ENCODE results near the gene NPBWR2. TPM values are rescaled to one million over a fixed set of nuclear protein-coding genes. Genes with fewer than 3 reads are reported as not detected.
A peak's percentile ranks its signal among the peaks of the same experiment; 100 is the strongest.

NPBWR2 gene
- total RNA-seq, 1 donor from 2014 or later: not detected

DNA sequence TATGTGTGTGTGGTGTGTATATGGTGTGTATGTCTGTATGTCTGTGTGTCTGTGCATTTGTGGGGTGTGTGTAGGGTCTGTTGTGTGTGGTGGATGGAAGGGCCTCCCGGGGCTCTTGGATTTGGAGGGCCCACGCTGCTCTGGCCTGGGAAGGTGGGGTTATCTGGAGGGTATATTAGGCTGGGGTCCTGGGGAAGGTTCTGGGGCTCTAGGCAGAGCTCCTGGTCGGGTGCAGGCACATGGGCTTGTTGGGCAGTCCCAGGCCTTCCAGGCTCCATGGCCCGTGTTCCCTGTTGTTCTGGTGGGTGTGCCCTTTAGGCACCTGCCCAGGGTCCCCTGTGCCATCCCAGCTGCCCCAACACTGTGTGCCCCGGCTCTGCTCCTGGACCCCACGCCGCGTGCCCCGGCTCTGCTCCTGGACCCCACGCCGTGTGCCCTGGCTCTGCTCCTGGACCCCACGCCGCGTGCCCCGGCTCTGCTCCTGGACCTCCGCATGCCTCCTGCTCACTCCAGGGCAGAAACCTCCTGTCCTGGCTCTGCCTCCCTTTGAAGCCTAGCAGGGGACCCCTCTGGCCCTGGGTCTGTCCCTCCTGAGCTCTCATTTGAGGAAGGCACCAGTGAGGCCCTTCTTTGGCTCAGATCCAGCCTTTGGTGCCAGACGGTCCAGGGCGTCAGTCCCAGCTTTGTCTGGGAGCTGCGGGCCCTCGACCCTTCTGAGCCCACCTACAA is 46.7 kb upstream of the NPBWR2 start:
- Histone ChIP-seq H3K27ac (no peak overlapping the region), H3K36me3 (no peaks in the 10 kb centered on the region), H3K4me1 (no peaks in the 10 kb centered on the region), H3K4me3 (no peak overlapping the region), H3K9me3 (no peaks in the 10 kb centered on the region), H3K27me3 (no peaks in the 10 kb centered on the region)
- TF ChIP-seq, protein P1, sequence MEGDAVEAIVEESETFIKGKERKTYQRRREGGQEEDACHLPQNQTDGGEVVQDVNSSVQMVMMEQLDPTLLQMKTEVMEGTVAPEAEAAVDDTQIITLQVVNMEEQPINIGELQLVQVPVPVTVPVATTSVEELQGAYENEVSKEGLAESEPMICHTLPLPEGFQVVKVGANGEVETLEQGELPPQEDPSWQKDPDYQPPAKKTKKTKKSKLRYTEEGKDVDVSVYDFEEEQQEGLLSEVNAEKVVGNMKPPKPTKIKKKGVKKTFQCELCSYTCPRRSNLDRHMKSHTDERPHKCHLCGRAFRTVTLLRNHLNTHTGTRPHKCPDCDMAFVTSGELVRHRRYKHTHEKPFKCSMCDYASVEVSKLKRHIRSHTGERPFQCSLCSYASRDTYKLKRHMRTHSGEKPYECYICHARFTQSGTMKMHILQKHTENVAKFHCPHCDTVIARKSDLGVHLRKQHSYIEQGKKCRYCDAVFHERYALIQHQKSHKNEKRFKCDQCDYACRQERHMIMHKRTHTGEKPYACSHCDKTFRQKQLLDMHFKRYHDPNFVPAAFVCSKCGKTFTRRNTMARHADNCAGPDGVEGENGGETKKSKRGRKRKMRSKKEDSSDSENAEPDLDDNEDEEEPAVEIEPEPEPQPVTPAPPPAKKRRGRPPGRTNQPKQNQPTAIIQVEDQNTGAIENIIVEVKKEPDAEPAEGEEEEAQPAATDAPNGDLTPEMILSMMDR (IDR thresholded peaks at IDR 0.05): no peak
- intact Hi-C loops (cut with DNase I): no loop called here
- DNase-seq (ENCODE audit: low spot score in 2 of 2): no peak

DNA sequence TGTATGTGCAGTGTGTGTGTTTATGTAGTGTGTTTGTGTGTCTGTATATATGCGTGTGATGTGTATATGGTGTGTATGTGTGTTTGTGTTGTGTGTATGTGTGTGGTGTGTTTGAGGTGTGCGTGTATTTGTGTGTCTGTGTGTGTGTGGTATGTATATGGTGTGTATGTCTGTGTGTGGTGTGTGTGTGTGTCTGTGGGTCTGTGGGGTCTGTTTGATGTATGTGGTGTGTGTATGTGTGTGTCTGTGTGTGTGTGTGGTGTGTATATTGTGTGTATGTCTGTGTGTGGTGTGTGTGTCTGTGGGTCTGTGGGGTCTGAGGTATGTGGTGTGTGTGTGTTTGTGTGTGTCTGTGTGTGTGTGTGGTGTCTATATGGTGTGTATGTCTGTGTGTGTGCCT is 46.0 kb upstream of the NPBWR2 start:
- TF ChIP-seq, protein P1 (IDR thresholded peaks at IDR 0.05): no peak
- Histone ChIP-seq H3K27ac (no peak overlapping the region), H3K9me3 (no peaks in the 10 kb centered on the region), H3K27me3 (no peaks in the 10 kb centered on the region), H3K4me3 (no peak overlapping the region), H3K4me1 (no peaks in the 10 kb centered on the region), H3K36me3 (no peaks in the 10 kb centered on the region)
- DNase-seq (ENCODE audit: low spot score in 2 of 2): no peak
- intact Hi-C loops (cut with DNase I): no loop called here

DNA sequence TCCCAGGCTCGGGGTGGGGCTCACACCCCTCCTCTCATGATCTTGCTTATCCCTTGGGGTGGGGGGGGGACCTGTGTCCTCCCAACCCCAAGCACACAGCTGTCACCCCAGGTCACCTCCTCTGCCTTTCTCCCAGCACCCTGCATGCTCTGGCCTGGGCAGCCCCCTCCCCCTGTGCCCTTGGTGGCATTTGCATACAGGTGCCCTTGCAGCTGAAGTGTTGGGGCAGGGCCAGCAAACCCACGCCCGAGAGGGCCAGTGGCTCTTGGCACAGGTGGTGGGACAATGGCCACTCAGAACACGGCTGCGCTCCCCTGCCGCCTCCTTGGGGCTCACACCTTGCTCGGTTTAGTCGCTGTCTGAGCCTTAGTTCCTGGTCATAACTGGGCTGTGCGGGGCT is 45.5 kb upstream of the NPBWR2 start:
- no peaks in the 10 kb centered on the region for H3K27me3 ChIP-seq

DNA sequence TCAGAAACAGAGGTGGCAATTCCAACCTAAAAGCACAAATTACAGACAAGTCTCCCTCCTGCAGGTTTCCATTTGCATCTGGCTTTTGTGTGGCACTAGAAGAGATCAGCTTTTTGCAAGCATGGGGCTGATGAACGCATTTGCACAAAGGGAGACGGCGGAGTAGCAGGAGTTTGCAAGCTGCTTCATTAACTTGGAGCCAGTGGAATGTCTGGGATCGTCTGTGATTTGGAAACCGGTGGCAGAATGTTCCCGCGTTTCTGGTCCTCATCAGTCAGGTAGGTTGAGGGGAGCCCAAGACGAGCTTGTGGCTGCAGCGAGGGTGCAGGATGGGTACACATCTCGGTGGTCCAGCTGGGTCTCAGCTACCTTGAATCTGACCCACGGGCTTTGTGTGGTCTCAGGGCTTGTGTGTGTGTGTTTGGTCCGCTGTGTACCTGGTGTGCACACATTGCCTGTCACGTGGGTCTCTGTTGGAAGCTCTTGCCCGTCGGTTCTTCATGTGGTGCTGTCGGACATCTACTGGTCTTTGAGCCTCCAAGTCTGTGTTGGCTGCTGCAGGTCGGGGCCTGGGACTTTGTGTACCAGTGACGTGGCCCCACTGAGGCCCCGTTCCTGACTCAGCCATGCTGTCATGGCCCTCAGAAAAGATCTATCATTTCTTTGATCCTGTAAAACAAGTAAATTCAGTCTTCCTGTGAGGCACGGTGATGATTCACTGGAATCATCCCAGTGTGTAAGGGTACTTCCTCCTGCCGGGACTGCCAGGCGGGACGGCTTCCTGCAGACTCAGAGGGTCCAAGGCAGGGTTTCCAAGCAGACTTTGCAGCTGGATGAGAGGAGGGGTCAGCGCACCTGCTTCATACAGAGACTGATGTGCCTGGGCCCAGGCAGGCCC is 44.5 kb upstream of the NPBWR2 start:
- H3K27ac ChIP-seq: no peak overlapping the region
- TF ChIP-seq, protein P1 (IDR thresholded peaks at IDR 0.05): no peak
- H3K4me1 ChIP-seq: no peaks in the 10 kb centered on the region
- no peaks in the 10 kb centered on the region for H3K27me3 ChIP-seq
- no peak overlapping the region for H3K4me3 ChIP-seq
- no peaks in the 10 kb centered on the region for H3K36me3 ChIP-seq
- no peak for DNase-seq (ENCODE audit: low spot score in 2 of 2)
- H3K9me3 ChIP-seq: no peaks in the 10 kb centered on the region
- intact Hi-C loops (cut with DNase I): no loop called here

More for the DNA sequence above, 45.5 kb upstream of the NPBWR2 start:
- H3K4me1 ChIP-seq: no peaks in the 10 kb centered on the region
- no peaks in the 10 kb centered on the region for H3K9me3 ChIP-seq
- no peak overlapping the region for H3K4me3 ChIP-seq
- no peak overlapping the region for H3K27ac ChIP-seq
- intact Hi-C loops (cut with DNase I): no loop called here
- DNase-seq (ENCODE audit: low spot score in 2 of 2): no peak
- TF ChIP-seq, protein P1 (IDR thresholded peaks at IDR 0.05): no peak
- no peaks in the 10 kb centered on the region for H3K36me3 ChIP-seq

DNA sequence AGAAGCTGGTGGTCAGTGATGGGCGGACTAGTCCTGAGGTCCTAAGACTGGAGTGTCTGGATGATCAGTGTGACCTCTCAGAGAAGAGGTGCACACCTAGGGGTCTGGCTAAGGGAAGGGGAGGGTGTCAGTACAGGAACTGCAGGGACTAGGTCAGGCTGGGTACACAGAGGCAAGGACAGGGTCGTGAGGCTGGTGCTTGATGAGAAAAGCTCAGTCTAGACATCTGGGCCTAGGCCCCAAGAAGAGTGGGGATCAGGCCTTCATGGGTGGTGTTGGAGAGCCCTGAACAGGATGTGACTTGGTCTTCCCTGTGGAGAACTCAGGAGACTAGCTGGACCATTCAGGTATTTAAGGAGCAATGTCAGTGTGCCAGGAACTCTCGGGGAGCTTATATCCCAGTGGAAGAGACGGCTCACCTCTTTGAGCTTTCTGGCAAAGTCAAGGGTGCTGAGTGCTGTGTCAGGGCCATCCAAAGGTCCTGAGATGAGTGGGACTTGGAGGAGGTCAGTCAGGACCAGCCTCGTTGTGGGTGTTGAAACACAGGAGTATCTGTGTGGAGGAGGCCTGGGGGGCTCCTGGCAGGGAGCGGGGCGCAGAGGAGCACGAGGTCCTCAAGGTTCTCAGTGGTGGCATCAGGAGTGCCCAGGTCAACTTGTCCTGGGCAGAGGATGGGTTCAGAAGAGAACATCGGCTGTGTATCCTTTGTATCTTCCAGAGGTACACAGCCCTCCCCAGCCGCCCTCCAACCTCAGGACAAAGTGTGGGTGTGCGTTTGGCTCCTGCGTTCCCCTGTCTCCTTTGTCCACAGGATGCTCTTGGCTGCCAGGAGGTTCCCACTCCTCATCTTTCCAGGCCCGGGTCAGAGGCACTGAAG is 43.6 kb upstream of the NPBWR2 start:
- DNase-seq (ENCODE audit: low spot score in 2 of 2): peak in 1 of 2 donors; percentile 34
- no peaks in the 10 kb centered on the region for H3K9me3 ChIP-seq
- TF ChIP-seq, protein P1 (IDR thresholded peaks at IDR 0.05): no peak
- intact Hi-C loops (cut with DNase I): no loop called here
- no peak overlapping the region for H3K27ac ChIP-seq
- H3K4me3 ChIP-seq: no peak overlapping the region
- H3K27me3 ChIP-seq: no peaks in the 10 kb centered on the region
- no peaks in the 10 kb centered on the region for H3K36me3 ChIP-seq
- H3K4me1 ChIP-seq: no peaks in the 10 kb centered on the region

Measured in ascending aorta (tissue), 2 donors.